ENCODE data around the gene ZNF408.
"Not testable (repeated sequence)": the region's sequence is repeated elsewhere in the genome, so short reads cannot be mapped to it uniquely, and the experiment has no call there.

ZNF408 gene

DNA sequence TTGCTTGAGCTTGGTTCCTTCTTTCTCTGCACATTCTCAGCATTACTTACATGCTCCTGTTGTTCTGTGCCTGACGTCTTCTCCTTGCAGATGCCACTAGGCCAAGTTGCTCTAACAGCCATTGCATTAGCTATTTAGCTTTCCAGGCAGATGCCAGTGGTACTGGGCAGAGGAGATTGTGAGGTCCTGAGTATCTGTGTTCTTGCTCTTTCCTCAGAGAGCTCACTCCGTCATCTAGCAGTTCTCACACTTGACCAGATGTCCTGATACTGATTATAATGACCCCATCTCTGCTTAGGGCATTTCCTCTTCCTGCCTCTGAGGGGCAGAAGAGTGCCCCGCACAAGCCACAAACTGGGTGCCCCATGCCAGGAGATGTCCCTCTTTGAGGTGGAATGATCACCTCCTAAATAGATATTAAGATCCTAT lies 31.1 kb upstream of the ZNF408 start:
- ChIA-PET CTCF (interaction anchor here (0.7 to 2.9 kb wide), 9 partner anchors 10 to 45 kb away, joined by 3 to 13 read pairs (median 4); no protein-coding TSS in a partner anchor), POLR2A (no interaction called here)
- WGBS (ENCODE audit: insufficient coverage), result 81% methylated on average over 2 of the region's 3 CpGs
- H3K27ac ChIP-seq (ENCODE audit: insufficient read depth in 1 of 2, low read depth in 1 of 2, low read length in 2 of 2, poor library complexity in 1 of 2, severe bottlenecking in 2 of 2), result no peak overlapping the region
- H3K36me3 ChIP-seq (ENCODE audit: control insufficient read depth in 4 of 4, insufficient read depth in 4 of 4, low read length in 3 of 4), result peaks cover 27 to 74% (median 59%) of the 10 kb centered on the region in 4 experiments
- H3K9me3 ChIP-seq (ENCODE audit: control extremely low read depth in 1 of 5, control insufficient read depth in 4 of 5, insufficient read depth in 2 of 5, low read depth in 1 of 5, low read length in 4 of 5), result no peaks in the 10 kb centered on the region
- DNase-seq, result peak; percentile 24 to 68 (median 50)
- H3K27me3 ChIP-seq (replicated peaks in 2 of 5; ENCODE audit: control insufficient read depth in 4 of 5, insufficient read depth in 5 of 5, low read length in 4 of 5), result no peaks in the 10 kb centered on the region
- peak overlapping the region in 1 of 7 experiments; percentile 2 for H3K4me3 ChIP-seq (ENCODE audit: control insufficient read depth in 1 of 7, extremely low read depth in 1 of 7, insufficient read depth in 4 of 7, low read depth in 2 of 7, low read length in 6 of 7)
- H3K4me1 ChIP-seq (ENCODE audit: control extremely low read depth in 1 of 4, control insufficient read depth in 4 of 4, insufficient read depth in 4 of 4, low read length in 3 of 4), result peaks cover 17 to 61% (median 50%) of the 10 kb centered on the region in 4 experiments

DNA sequence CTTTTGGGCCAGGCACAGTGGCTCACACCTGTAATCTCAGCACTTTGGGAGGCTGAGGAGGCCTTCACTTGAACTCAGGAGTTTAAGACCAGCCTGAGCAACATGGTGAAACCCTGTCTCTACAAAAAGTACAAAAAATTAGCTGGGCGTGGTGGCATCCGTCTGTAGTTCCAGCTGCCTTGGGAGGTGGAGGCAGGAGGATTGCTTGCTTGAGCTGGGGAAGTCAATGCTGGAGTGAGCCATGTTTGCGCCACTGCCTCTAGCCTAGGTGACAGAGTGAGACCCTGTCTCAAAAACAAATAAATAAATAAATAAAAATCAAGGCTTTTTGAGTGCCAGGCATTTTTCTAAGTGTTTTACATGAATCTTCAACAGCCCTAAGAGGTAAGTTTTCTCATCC lies 30.3 kb upstream of the ZNF408 start:
- Histone ChIP-seq H3K4me1 (ENCODE audit: control extremely low read depth in 1 of 4, control insufficient read depth in 4 of 4, insufficient read depth in 4 of 4, low read length in 3 of 4) (peaks cover 25 to 69% (median 58%) of the 10 kb centered on the region in 4 experiments), H3K27ac (ENCODE audit: insufficient read depth in 1 of 2, low read depth in 1 of 2, low read length in 2 of 2, poor library complexity in 1 of 2, severe bottlenecking in 2 of 2) (peak overlapping the region in 1 of 2 experiments; percentile 31), H3K4me3 (ENCODE audit: control insufficient read depth in 1 of 7, extremely low read depth in 1 of 7, insufficient read depth in 4 of 7, low read depth in 2 of 7, low read length in 6 of 7) (peak overlapping the region in 1 of 7 experiments; percentile 23), H3K36me3 (ENCODE audit: control insufficient read depth in 4 of 4, insufficient read depth in 4 of 4, low read length in 3 of 4) (peaks cover 21 to 66% (median 54%) of the 10 kb centered on the region in 4 experiments)
- DNase-seq; H3K9me3 ChIP-seq (ENCODE audit: control extremely low read depth in 1 of 5, control insufficient read depth in 4 of 5, insufficient read depth in 2 of 5, low read depth in 1 of 5, low read length in 4 of 5); H3K27me3 ChIP-seq (replicated peaks in 2 of 5; ENCODE audit: control insufficient read depth in 4 of 5, insufficient read depth in 5 of 5, low read length in 4 of 5): not testable (repeated sequence)
- ChIA-PET CTCF (interaction anchor here (0.7 to 2.9 kb wide), 13 partner anchors 9 to 482 kb away, joined by 3 to 13 read pairs (median 4); partner anchors contain the start of genes ARHGAP1 and ZNF408), POLR2A (interaction anchor here (0.6 to 1.9 kb wide), 4 partner anchors 11 to 62 kb away, joined by 3 to 13 read pairs (median 3); partner anchors contain the start of genes ARHGAP1 and ZNF408)
- WGBS (ENCODE audit: insufficient coverage), result 94% methylated on average over 2 of the region's 3 CpGs

DNA sequence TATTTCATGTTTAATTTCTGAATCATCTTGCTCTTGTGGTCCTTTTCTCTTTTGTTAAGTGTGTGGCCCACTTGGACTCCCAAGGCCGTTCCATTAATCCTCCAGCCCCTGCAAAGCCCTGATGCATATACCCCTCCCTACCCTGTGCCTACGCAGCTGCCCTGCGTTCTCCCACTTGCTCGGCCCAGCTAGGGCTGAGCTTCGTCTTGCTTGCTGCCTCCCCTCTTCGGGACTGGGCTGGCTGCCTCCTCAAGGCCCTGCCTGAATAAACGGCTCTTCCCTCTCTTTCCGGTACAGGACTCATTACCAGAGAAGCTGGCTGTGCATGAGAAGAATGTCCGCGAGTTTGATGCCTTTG lies 28.9 kb upstream of the ZNF408 start:
- Histone ChIP-seq H3K9me3 (ENCODE audit: control extremely low read depth in 1 of 5, control insufficient read depth in 4 of 5, insufficient read depth in 2 of 5, low read depth in 1 of 5, low read length in 4 of 5) (no peaks in the 10 kb centered on the region), H3K4me1 (ENCODE audit: control extremely low read depth in 1 of 4, control insufficient read depth in 4 of 4, insufficient read depth in 4 of 4, low read length in 3 of 4) (peaks cover 32 to 83% (median 71%) of the 10 kb centered on the region in 4 experiments), H3K27me3 (replicated peaks in 2 of 5; ENCODE audit: control insufficient read depth in 4 of 5, insufficient read depth in 5 of 5, low read length in 4 of 5) (no peaks in the 10 kb centered on the region), H3K36me3 (ENCODE audit: control insufficient read depth in 4 of 4, insufficient read depth in 4 of 4, low read length in 3 of 4) (peaks cover 21 to 64% (median 46%) of the 10 kb centered on the region in 4 experiments), H3K27ac (ENCODE audit: insufficient read depth in 1 of 2, low read depth in 1 of 2, low read length in 2 of 2, poor library complexity in 1 of 2, severe bottlenecking in 2 of 2) (peak overlapping the region in 1 of 2 experiments; percentile 15), H3K4me3 (ENCODE audit: control insufficient read depth in 1 of 7, extremely low read depth in 1 of 7, insufficient read depth in 4 of 7, low read depth in 2 of 7, low read length in 6 of 7) (peak overlapping the region in 1 of 7 experiments; percentile 31)
- POLR2A ChIA-PET, result interaction anchor here (1.9 kb wide), 1 partner anchor 29 kb away, joined by 13 read pairs; the partner anchor contains the start of genes ARHGAP1 and ZNF408
- DNase-seq, result no peak
- 98% methylated on average over 10 of the region's 10 CpGs for WGBS (ENCODE audit: insufficient coverage)
- CTCF ChIA-PET, result interaction anchor here (0.9 to 2.9 kb wide), 6 partner anchors 12 to 53 kb away, joined by 3 to 13 read pairs (median 6); no protein-coding TSS in a partner anchor

DNA sequence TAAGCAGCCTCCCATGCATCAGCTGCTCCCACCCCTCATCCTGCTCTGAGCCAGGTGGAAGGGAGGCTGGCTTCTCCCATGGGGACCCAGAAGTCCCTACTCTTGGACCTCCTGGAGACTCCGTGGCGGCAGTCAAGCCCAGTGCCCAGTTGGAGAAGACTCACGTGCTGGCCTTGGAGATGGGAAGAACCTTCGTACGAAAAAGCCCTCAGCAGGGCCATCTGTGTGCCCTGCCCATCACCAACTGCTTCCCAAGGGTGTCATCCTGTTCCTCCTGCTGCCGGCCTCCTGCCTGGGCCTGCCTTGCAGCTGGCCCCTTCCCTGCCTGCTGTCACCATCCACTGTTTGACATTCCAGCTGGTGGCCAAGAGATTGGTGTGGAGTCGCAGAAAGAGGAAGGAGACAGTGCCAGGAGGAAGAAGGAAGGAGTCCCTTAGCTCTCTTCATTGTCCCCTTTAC lies 28.4 kb upstream of the ZNF408 start:
- no peak for DNase-seq
- H3K9me3 ChIP-seq (ENCODE audit: control extremely low read depth in 1 of 5, control insufficient read depth in 4 of 5, insufficient read depth in 2 of 5, low read depth in 1 of 5, low read length in 4 of 5), result no peaks in the 10 kb centered on the region
- H3K36me3 ChIP-seq (ENCODE audit: control insufficient read depth in 4 of 4, insufficient read depth in 4 of 4, low read length in 3 of 4), result peaks cover 18 to 59% (median 45%) of the 10 kb centered on the region in 4 experiments
- H3K27ac ChIP-seq (ENCODE audit: insufficient read depth in 1 of 2, low read depth in 1 of 2, low read length in 2 of 2, poor library complexity in 1 of 2, severe bottlenecking in 2 of 2), result peak overlapping the region in 1 of 2 experiments; percentile 17
- H3K27me3 ChIP-seq (replicated peaks in 2 of 5; ENCODE audit: control insufficient read depth in 4 of 5, insufficient read depth in 5 of 5, low read length in 4 of 5), result no peaks in the 10 kb centered on the region
- peaks cover 32 to 88% (median 73%) of the 10 kb centered on the region in 4 experiments for H3K4me1 ChIP-seq (ENCODE audit: control extremely low read depth in 1 of 4, control insufficient read depth in 4 of 4, insufficient read depth in 4 of 4, low read length in 3 of 4)
- ChIA-PET POLR2A (interaction anchor here (1.9 kb wide), 1 partner anchor 28 kb away, joined by 13 read pairs; the partner anchor contains the start of genes ARHGAP1 and ZNF408), CTCF (interaction anchor here (0.9 to 2.9 kb wide), 7 partner anchors 12 to 54 kb away, joined by 3 to 13 read pairs (median 5); no protein-coding TSS in a partner anchor)
- 93% methylated on average over 5 of the region's 7 CpGs for WGBS (ENCODE audit: insufficient coverage)
- H3K4me3 ChIP-seq (ENCODE audit: control insufficient read depth in 1 of 7, extremely low read depth in 1 of 7, insufficient read depth in 4 of 7, low read depth in 2 of 7, low read length in 6 of 7), result peak overlapping the region in 1 of 7 experiments; percentile 31

DNA sequence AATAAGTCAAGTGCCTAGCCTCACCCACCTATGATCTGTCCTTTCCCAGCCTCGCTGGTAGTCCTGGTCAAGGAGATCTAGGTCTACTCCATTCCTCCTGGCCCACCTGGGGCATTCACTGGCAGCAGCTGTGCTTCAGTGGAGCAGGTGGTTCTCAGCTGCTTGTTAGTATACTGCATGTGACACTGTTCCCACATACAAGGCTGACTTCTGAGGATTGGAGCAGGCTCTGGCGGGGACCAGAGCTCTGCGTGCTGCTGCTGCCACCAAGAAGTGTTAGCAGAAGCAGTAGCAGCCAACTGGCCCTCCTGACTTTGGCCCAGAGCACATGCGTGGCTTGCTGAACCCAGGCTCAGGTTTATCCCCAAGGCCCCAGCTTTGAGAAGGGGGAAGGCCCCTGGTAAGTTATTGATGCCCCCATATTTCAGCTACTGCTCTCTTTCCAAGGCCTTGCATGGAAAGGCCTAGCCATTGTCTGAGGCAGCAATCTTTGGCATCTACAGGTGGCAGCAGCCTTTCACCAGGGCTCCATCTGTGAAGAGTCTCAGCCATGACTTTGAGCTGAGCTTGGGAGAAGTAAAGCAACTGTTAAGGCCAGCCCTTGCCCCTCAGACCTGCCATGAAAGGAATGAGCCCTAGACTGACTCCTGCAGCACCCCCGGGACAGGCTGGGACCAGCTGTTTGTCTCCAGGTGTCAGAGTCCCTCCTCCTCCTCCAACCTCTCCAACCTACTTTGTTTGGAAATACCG lies 26.9 kb upstream of the ZNF408 start:
- Histone ChIP-seq H3K4me3 (ENCODE audit: control insufficient read depth in 1 of 7, extremely low read depth in 1 of 7, insufficient read depth in 4 of 7, low read depth in 2 of 7, low read length in 6 of 7) (no peak overlapping the region), H3K27me3 (replicated peaks in 2 of 5; ENCODE audit: control insufficient read depth in 4 of 5, insufficient read depth in 5 of 5, low read length in 4 of 5) (no peaks in the 10 kb centered on the region), H3K4me1 (ENCODE audit: control extremely low read depth in 1 of 4, control insufficient read depth in 4 of 4, insufficient read depth in 4 of 4, low read length in 3 of 4) (peaks cover 32 to 86% (median 73%) of the 10 kb centered on the region in 4 experiments), H3K27ac (ENCODE audit: insufficient read depth in 1 of 2, low read depth in 1 of 2, low read length in 2 of 2, poor library complexity in 1 of 2, severe bottlenecking in 2 of 2) (peak overlapping the region in 1 of 2 experiments; percentile 51), H3K36me3 (ENCODE audit: control insufficient read depth in 4 of 4, insufficient read depth in 4 of 4, low read length in 3 of 4) (peaks cover 11 to 58% (median 41%) of the 10 kb centered on the region in 4 experiments), H3K9me3 (ENCODE audit: control extremely low read depth in 1 of 5, control insufficient read depth in 4 of 5, insufficient read depth in 2 of 5, low read depth in 1 of 5, low read length in 4 of 5) (no peaks in the 10 kb centered on the region)
- 97% methylated on average over 6 of the region's 6 CpGs for WGBS (ENCODE audit: insufficient coverage)
- no peak for DNase-seq
- CTCF ChIA-PET, result interaction anchor here (0.6 to 1.9 kb wide), 12 partner anchors 8 to 74 kb away, joined by 3 to 6 read pairs (median 3); partner anchors contain the start of gene ARHGAP1
- POLR2A ChIA-PET, result no interaction called here

DNA sequence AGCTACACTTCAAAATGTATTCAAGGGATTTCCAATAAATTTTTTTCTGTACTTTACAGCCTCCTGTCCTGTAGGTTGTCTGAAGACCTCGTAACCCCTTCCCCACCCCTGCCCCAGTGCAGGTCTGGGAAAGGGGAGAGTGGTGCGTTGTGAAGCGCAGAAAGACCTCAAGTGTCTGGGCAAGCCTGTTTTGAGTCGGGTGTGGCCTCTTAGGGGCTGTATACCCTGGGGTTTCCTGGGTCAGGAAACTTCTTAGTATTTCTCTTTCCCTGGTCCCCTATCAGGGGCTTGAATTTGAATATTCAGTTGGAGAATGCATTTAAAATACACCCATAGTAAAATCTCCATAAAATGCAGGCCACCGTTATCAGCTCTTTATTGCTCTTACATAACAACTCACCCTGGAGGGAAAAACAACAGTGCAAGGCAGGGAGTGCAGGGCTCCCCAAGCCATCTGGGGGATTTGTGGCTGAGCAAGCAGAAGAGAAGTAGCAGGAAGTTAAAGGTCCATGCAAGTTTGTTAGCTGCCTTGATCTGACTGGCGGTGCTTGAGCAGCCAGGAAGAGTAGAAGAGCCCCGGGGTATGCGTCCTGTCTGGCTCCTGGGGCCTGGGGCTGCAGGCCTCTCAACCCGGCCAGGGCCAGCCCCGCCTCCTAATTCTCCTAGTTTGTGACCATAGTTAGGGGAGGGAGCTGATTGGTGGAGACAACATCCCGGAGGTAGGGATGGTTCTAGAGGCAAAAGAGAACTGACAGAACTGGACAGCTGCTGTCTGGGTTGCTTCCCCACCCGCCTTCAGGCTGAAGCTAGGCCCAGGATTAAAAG lies 26.2 kb upstream of the ZNF408 start:
- peak; percentile 22 to 75 (median 70) for DNase-seq
- Histone ChIP-seq H3K27me3 (replicated peaks in 2 of 5; ENCODE audit: control insufficient read depth in 4 of 5, insufficient read depth in 5 of 5, low read length in 4 of 5) (no peaks in the 10 kb centered on the region), H3K9me3 (ENCODE audit: control extremely low read depth in 1 of 5, control insufficient read depth in 4 of 5, insufficient read depth in 2 of 5, low read depth in 1 of 5, low read length in 4 of 5) (no peaks in the 10 kb centered on the region), H3K27ac (ENCODE audit: insufficient read depth in 1 of 2, low read depth in 1 of 2, low read length in 2 of 2, poor library complexity in 1 of 2, severe bottlenecking in 2 of 2) (peak overlapping the region in 1 of 2 experiments; percentile 51), H3K4me1 (ENCODE audit: control extremely low read depth in 1 of 4, control insufficient read depth in 4 of 4, insufficient read depth in 4 of 4, low read length in 3 of 4) (peaks cover 26 to 78% (median 67%) of the 10 kb centered on the region in 4 experiments), H3K36me3 (ENCODE audit: control insufficient read depth in 4 of 4, insufficient read depth in 4 of 4, low read length in 3 of 4) (peaks cover 8 to 58% (median 45%) of the 10 kb centered on the region in 4 experiments), H3K4me3 (ENCODE audit: control insufficient read depth in 1 of 7, extremely low read depth in 1 of 7, insufficient read depth in 4 of 7, low read depth in 2 of 7, low read length in 6 of 7) (peak overlapping the region in 2 of 7 experiments; percentile 15 to 45)
- ChIA-PET POLR2A (no interaction called here), CTCF (interaction anchor here (0.6 to 1.9 kb wide), 12 partner anchors 9 to 551 kb away, joined by 3 to 8 read pairs (median 3); partner anchors contain the start of gene ARHGAP1)
- WGBS (ENCODE audit: insufficient coverage), result 26% methylated on average over 7 of the region's 12 CpGs

Measured in common myeloid progenitor, CD34-positive (primary cell).